ENCODE results near the gene TF.
"Not testable (repeated sequence)": the region's sequence is repeated elsewhere in the genome, so short reads cannot be mapped to it uniquely, and the experiment has no call there.

- TF ChIP-seq CTCF (IDR thresholded peaks at IDR 0.05; ENCODE audit: insufficient read depth, low read depth, low read length); EZH2 (IDR thresholded peaks at IDR 0.05; ENCODE audit: insufficient read depth, low read length): not testable (repeated sequence)
Observed at GRCh38 chr3:133780756-133781155, 34.6 kb downstream of the TF start.

All from astrocyte (in vitro differentiated cells and primary cell).